BLaER1 treated with 17β-estradiol and CSF1 and Interleukin-3, amounts not matched to agents 10 nM and 100 nM (cell line): Measurements from ENCODE around the gene POLD2.

Source experiments
- H3K27ac ChIP-seq, 11 experiments: shearing (Covaris generic); formaldehyde crosslinking; 2 replicates each; pipeline ENCODE4 v1.8.1; 2022
- H3K27me3 ChIP-seq, 11 experiments: shearing (Covaris generic); formaldehyde crosslinking; 2 replicates each; pipeline ENCODE4 v1.8.1; 2022
- H3K36me3 ChIP-seq, 11 experiments: shearing (Covaris generic); formaldehyde crosslinking; 2 replicates each; pipeline ENCODE4 v1.8.1; 2022
- H3K4me1 ChIP-seq, 10 experiments: shearing (Covaris generic); formaldehyde crosslinking; 2 replicates each; pipeline ENCODE4 v1.8.1; 2022
- H3K4me2 ChIP-seq, 11 experiments: shearing (Covaris generic); formaldehyde crosslinking; 2 replicates each; pipeline ENCODE4 v1.8.1; 2022
- H3K4me3 ChIP-seq, 10 experiments: shearing (Covaris generic); formaldehyde crosslinking; 2 replicates each; pipeline ENCODE4 v1.8.1; 2022
- H3K9ac ChIP-seq, 11 experiments: shearing (Covaris generic); formaldehyde crosslinking; 2 replicates each; pipeline ENCODE4 v1.8.1; 2022
- H3K9me3 ChIP-seq, 11 experiments: shearing (Covaris generic); formaldehyde crosslinking; replicated peaks in 1 of 11; 2 replicates each; pipeline ENCODE4 v1.8.1; 2022
- H4K20me1 ChIP-seq, 11 experiments: shearing (Covaris generic); formaldehyde crosslinking; 2 replicates each; pipeline ENCODE4 v1.8.1; 2022
- Cebpa-rat ChIP-seq, 11 experiments: shearing (Covaris generic); IDR thresholded peaks; 2 replicates each; pipeline ENCODE4 v1.8.1; 2022

POLD2 gene

GRCh38 chr7:44065431-44066110, 57.8 kb downstream of the POLD2 start, which contains the start of gene PGAM2:
Gene PGAM2, minus strand, starts transcription at chr7:44065567. Its CDS starts 38 bp downstream, at chr7:44065529.
- H3K27ac ChIP-seq, result peak within 1 kb of the TSS in 1 of 11 experiments; percentile 5; a peak in 3 of 22 replicates
- no peaks in the 10 kb centered on the region for H3K27me3 ChIP-seq
- H3K9me3 ChIP-seq, result no peaks in the 10 kb centered on the region
- H4K20me1 ChIP-seq, result peaks cover 0 to 75% (median 21%) of the 10 kb centered on the region in 11 experiments; a peak in 14 of 22 replicates
- 0 out of 22 replicates have a peak within 1 kb of the TSS, but pooled peaks of 1 of the 11 experiments have one; percentile 19 for H3K9ac ChIP-seq
- peaks cover 2 to 41% (median 27%) of the 10 kb centered on the region in 10 experiments; a peak in 17 of 20 replicates for H3K4me1 ChIP-seq
- no peak for TF ChIP-seq Cebpa-rat (IDR thresholded peaks at IDR 0.05)
- no peak within 1 kb of the TSS for H3K4me3 ChIP-seq
- peak within 1 kb of the TSS in 4 of 11 experiments; percentile 18 to 40 (median 33); a peak in 5 of 22 replicates for H3K4me2 ChIP-seq
- peaks cover 21 to 39% (median 25%) of the 10 kb centered on the region in 11 experiments for H3K36me3 ChIP-seq

- no peak for TF ChIP-seq Cebpa-rat (IDR thresholded peaks at IDR 0.05)
- Histone ChIP-seq H3K9me3 (no peaks in the 10 kb centered on the region), H4K20me1 (peaks cover 3 to 82% (median 27%) of the 10 kb centered on the region in 11 experiments; a peak in 19 of 22 replicates), H3K36me3 (peaks cover 27 to 46% (median 32%) of the 10 kb centered on the region in 11 experiments), H3K9ac (no peak overlapping the region), H3K4me1 (peaks cover 0 to 45% (median 32%) of the 10 kb centered on the region in 10 experiments; a peak in 15 of 20 replicates), H3K4me3 (no peak overlapping the region), H3K27me3 (no peaks in the 10 kb centered on the region), H3K27ac (no peak overlapping the region), H3K4me2 (no peak overlapping the region)
These were observed 58.4 kb downstream of the POLD2 start for GRCh38 chr7:44064791-44065430.
